Panc1 (cell line): ENCODE data around the gene NADK2.

Source experiments
- CTCF ChIP-seq: fragments of 450-650 bp; IDR thresholded peaks from 2 replicates; pipeline ENCODE4 v1.5.1; 2017; ENCODE audit warnings: mild to moderate bottlenecking
- POLR2AphosphoS5 ChIP-seq: IDR thresholded peaks from 2 replicates; pipeline ENCODE4 v1.6.1; 2012; ENCODE audit warnings: mild to moderate bottlenecking, low read depth, low read length, moderate library complexity

- TF ChIP-seq CTCF (no peak), POLR2AphosphoS5 (no peak)
Measured at GRCh38 chr5:36270876-36271575, 29.3 kb upstream of the NADK2 start.
